HCT116 (cell line): Measurements from ENCODE around the gene TNNC1. TPM values are rescaled to one million over a fixed set of nuclear protein-coding genes. Genes with fewer than 3 reads are reported as not detected.

Source experiments
- ATAC-seq: fragments of 200-7000 bp; cut with Tn5 transposase; 2 replicates; pipeline ENCODE4 v1.9.1; 2020; ENCODE audit warnings: mild to moderate bottlenecking, moderate library complexity
- BruUV-seq: library from RNA; stranded (reverse); fragments of 400-500 nt; replicated peaks from 2 replicates; lab custom pipeline; 2021; lab: Mats Ljungman, UMichigan
- CTCF ChIA-PET: fragments of 300-600 bp; sonication (Branson Sonifier 250); formaldehyde crosslinking; loops from one replicate; lab custom pipeline; 2021; ENCODE audit warnings: antibody characterized with exemption; lab: Charles Lee
- POLR2A ChIA-PET: fragments of 300-600, 350-600 bp; sonication (Branson Sonifier 250); formaldehyde crosslinking; loops from one replicate; lab custom pipeline; 2021; ENCODE audit warnings: antibody characterized with exemption; lab: Charles Lee
- RAD21 ChIA-PET, 2 experiments: fragments of 300-600 bp; sonication (Branson Sonifier 250); formaldehyde crosslinking; loops; one replicate each; lab custom pipeline; 2023; ENCODE audit warnings: low total read pairs in 2 of 2; ENCODE audit not compliant: uncharacterized antibody in 2 of 2, unreplicated experiment in 2 of 2, low non-redundant PET in 1 of 2; lab: Charles Lee
- DNase-seq: peaks from one replicate; pipeline ENCODE4 v3.0.0-alpha.2; 2010; ENCODE audit warnings: low read depth, low spot score
- H2AFZ ChIP-seq: fragments of 200-600 bp; shearing (Covaris generic), sonication (generic); 2 replicates; pipeline ENCODE4 v1.6.1; 2017; ENCODE audit warnings: low read depth, mixed run types, mixed read lengths, antibody characterized with exemption, low read length; ENCODE audit not compliant: poor library complexity, severe bottlenecking
- H3K27ac ChIP-seq: 2 replicates; pipeline ENCODE4 v1.5.1; 2012; ENCODE audit warnings: low read depth, low read length
- H3K27me3 ChIP-seq: fragments of 200-600 bp; sonication (generic); 2 replicates; pipeline ENCODE4 v1.6.1; 2016; ENCODE audit warnings: mixed run types, low read length, mixed read lengths; ENCODE audit not compliant: insufficient read depth
- H3K36me3 ChIP-seq, 2 experiments: fragments of 200-500 bp in 1 of 2; fragments of 200-600 bp in 1 of 2; sonication (Bioruptor generic) in 1 of 2; sonication (generic) in 1 of 2; 2 replicates each; pipeline versions ENCODE4 v1.5.1 to v1.6.1; 2014 to 2016; ENCODE audit warnings: low read length in 2 of 2, inconsistent platforms in 1 of 2, mixed read lengths in 1 of 2, mixed run types in 1 of 2; ENCODE audit not compliant: insufficient read depth in 2 of 2, control insufficient read depth in 1 of 2
- H3K4me1 ChIP-seq, 2 experiments: fragments of 200-600 bp in 1 of 2; sonication (generic) in 1 of 2; 2 replicates each; pipeline versions ENCODE4 v1.5.1 to v1.6.1; 2012 to 2017; ENCODE audit warnings: low read length in 2 of 2, inconsistent platforms in 1 of 2, mild to moderate bottlenecking in 1 of 2, mixed read lengths in 1 of 2, mixed run types in 1 of 2, moderate library complexity in 1 of 2; ENCODE audit not compliant: insufficient read depth in 2 of 2, control insufficient read depth in 1 of 2
- H3K4me2 ChIP-seq: fragments of 200-600 bp; sonication (generic); 2 replicates; pipeline ENCODE4 v1.6.1; 2017; ENCODE audit warnings: mixed run types, low read length, mixed read lengths
- H3K4me3 ChIP-seq, 2 experiments: fragments of 200-600 bp in 1 of 2; sonication (generic) in 1 of 2; replicated peaks in 1 of 2; 2 replicates each; pipeline ENCODE4 v1.5.1; 2011 to 2016; ENCODE audit warnings: low read length in 2 of 2, control low read depth in 1 of 2, low read depth in 1 of 2, mild to moderate bottlenecking in 1 of 2, mixed read lengths in 1 of 2, mixed run types in 1 of 2
- H3K79me2 ChIP-seq: fragments of 200-600 bp; sonication (generic); 2 replicates; pipeline ENCODE4 v1.6.1; 2017; ENCODE audit warnings: mild to moderate bottlenecking, mixed run types, low read length, moderate library complexity, mixed read lengths; ENCODE audit not compliant: insufficient read depth
- H3K9ac ChIP-seq: fragments of 200-600 bp; sonication (generic); 2 replicates; pipeline ENCODE4 v1.6.1; 2016; ENCODE audit warnings: low read length, mixed read lengths
- H3K9me2 ChIP-seq: fragments of 200-600 bp; sonication (generic), shearing (Covaris generic); 2 replicates; pipeline ENCODE4 v1.6.1; 2017; ENCODE audit warnings: mixed run types, mild to moderate bottlenecking, moderate library complexity; ENCODE audit not compliant: insufficient read depth
- H3K9me3 ChIP-seq, 2 experiments: fragments of 200-500 bp in 1 of 2; fragments of 200-600 bp in 1 of 2; sonication (Bioruptor generic) in 1 of 2; sonication (generic) in 1 of 2; 2 replicates each; pipeline ENCODE4 v1.6.1; 2014 to 2017; ENCODE audit warnings: low read length in 2 of 2, mixed read lengths in 2 of 2, inconsistent platforms in 1 of 2, low read depth in 1 of 2, mild to moderate bottlenecking in 1 of 2, mixed run types in 1 of 2, moderate library complexity in 1 of 2; ENCODE audit not compliant: control insufficient read depth in 1 of 2, insufficient read depth in 1 of 2
- H4K20me1 ChIP-seq: fragments of 200-600 bp; sonication (generic), shearing (Covaris generic); 2 replicates; pipeline ENCODE4 v1.6.1; 2017; ENCODE audit warnings: mixed run types, mild to moderate bottlenecking, moderate library complexity; ENCODE audit not compliant: insufficient read depth
- ELF1 ChIP-seq: IDR thresholded peaks from 2 replicates; pipeline ENCODE4 v1.6.1; 2012; ENCODE audit warnings: low read depth, borderline replicate concordance
- EZH2 ChIP-seq: fragments of 200-600 bp; sonication (generic); IDR thresholded peaks from 2 replicates; pipeline ENCODE4 v1.6.1; 2017; ENCODE audit warnings: antibody characterized with exemption, mixed run types
- EZH2phosphoT487 ChIP-seq: fragments of 200-600 bp; IDR thresholded peaks from 2 replicates; pipeline ENCODE4 v1.6.1; 2018; ENCODE audit warnings: antibody characterized with exemption, borderline replicate concordance
- POLR2A ChIP-seq: IDR thresholded peaks from 2 replicates; pipeline ENCODE4 v1.7.0; 2011; ENCODE audit warnings: borderline replicate concordance; ENCODE audit not compliant: insufficient read depth, insufficient read length; ENCODE audit errors: extremely low read depth
- POLR2AphosphoS5 ChIP-seq: IDR thresholded peaks from 2 replicates; pipeline ENCODE4 v1.6.1; 2011; ENCODE audit warnings: mild to moderate bottlenecking, low read depth, low read length, moderate library complexity
- SIN3A ChIP-seq: IDR thresholded peaks from 2 replicates; pipeline ENCODE4 v1.6.1; 2012; ENCODE audit warnings: low read depth
- SRF ChIP-seq: IDR thresholded peaks from 2 replicates; pipeline ENCODE4 v1.6.1; 2012; ENCODE audit warnings: low read depth
- TCF7L2 ChIP-seq: IDR thresholded peaks from 2 replicates; pipeline ENCODE4 v1.7.0; 2011; ENCODE audit warnings: borderline replicate concordance, inconsistent platforms; ENCODE audit not compliant: insufficient read depth, insufficient read length; ENCODE audit errors: extremely low read depth
- ZNF274 ChIP-seq: fragments of 200-500 bp; sonication (Bioruptor generic); IDR thresholded peaks from 2 replicates; pipeline ENCODE4 v1.6.1; 2014; ENCODE audit warnings: mild to moderate bottlenecking, low read depth, low read length, inconsistent platforms
- intact Hi-C: fragments of 100-400 bp; cut with micrococcal nuclease; formaldehyde crosslinking; loops from 2 replicates; pipeline ENCODE4 v1.10.0; 2022
- total RNA-seq: library from RNA; stranded (reverse); gene quantifications from one replicate; pipeline ENCODE4 v1.2.1, GENCODE V29; 2021; ENCODE audit not compliant: unreplicated experiment
- TF ChIP-seq, protein P1 (sequence below): IDR thresholded peaks from 2 replicates; pipeline ENCODE4 v1.6.1; 2012; ENCODE audit warnings: low read depth
- TF ChIP-seq, protein P2 (sequence below), 3 experiments: fragments of 200-600 bp in 1 of 3; sonication (generic) in 1 of 3; IDR thresholded peaks in 2 of 3; conservative IDR thresholded peaks in 1 of 3; 2 replicates each; pipeline ENCODE4 v1.5.1; 2012 to 2017; ENCODE audit warnings: low read depth in 2 of 3, low read length in 2 of 3, antibody characterized with exemption in 1 of 3, borderline replicate concordance in 1 of 3, control low read depth in 1 of 3, mild to moderate bottlenecking in 1 of 3, mixed read lengths in 1 of 3, mixed run types in 1 of 3, moderate library complexity in 1 of 3; ENCODE audit not compliant: insufficient read depth in 1 of 3
- TF ChIP-seq, protein P3 (sequence below): IDR thresholded peaks from 2 replicates; pipeline ENCODE4 v1.6.1; 2012

Gene TNNC1
- total RNA-seq, 1 experiment from 2014 or later, result 2.2 TPM

DNA sequence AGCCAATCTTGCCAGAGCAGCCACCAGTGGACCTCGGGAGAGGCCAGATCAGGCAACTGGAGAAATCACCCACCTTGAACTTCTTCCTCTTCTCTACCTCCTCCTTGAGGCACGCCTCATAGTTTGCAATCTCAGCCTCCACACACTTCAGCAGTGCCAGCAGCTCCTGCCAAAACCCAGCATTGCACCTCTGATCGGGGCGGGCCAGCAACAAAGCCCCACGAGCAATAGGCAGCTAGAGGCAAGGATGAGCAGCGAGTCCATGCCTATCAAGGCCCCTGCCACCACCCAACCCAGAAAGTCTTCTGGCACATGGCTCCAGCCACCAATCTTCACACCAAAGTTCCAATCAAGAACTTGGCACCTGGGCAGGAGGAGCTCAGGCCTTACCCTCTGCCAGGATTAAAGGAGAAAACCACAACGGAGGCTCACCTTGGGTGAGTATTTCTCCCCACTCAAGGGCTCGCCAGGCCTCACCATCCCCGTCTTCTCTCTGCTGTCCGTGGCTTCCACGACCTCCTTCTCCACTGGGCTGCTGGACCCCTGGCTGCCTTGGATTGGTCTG lies 51.1 kb downstream of the TNNC1 start:
- DNase-seq, result no peak
- Histone ChIP-seq H2AFZ (no peak overlapping the region), H3K4me2 (no peak overlapping the region), H3K4me1 (no peaks in the 10 kb centered on the region), H3K36me3 (peaks cover 31 to 61% of the 10 kb centered on the region in 2 experiments), H3K27me3 (no peaks in the 10 kb centered on the region), H3K27ac (no peak overlapping the region), H3K9me2 (no peaks in the 10 kb centered on the region), H3K4me3 (no peak overlapping the region), H3K9ac (no peak overlapping the region), H3K9me3 (no peaks in the 10 kb centered on the region), H3K79me2 (peaks cover 3% of the 10 kb centered on the region; the same call in 1 of the 2 replicates), H4K20me1 (no peaks in the 10 kb centered on the region)
- no peak for ATAC-seq
- TF ChIP-seq TCF7L2 (no peak), EZH2phosphoT487 (no peak), EZH2 (no peak), ZNF274 (no peak), SRF (no peak), SIN3A (no peak), POLR2AphosphoS5 (no peak), ELF1 (no peak), POLR2A (no peak)
- TF ChIP-seq, protein P1, sequence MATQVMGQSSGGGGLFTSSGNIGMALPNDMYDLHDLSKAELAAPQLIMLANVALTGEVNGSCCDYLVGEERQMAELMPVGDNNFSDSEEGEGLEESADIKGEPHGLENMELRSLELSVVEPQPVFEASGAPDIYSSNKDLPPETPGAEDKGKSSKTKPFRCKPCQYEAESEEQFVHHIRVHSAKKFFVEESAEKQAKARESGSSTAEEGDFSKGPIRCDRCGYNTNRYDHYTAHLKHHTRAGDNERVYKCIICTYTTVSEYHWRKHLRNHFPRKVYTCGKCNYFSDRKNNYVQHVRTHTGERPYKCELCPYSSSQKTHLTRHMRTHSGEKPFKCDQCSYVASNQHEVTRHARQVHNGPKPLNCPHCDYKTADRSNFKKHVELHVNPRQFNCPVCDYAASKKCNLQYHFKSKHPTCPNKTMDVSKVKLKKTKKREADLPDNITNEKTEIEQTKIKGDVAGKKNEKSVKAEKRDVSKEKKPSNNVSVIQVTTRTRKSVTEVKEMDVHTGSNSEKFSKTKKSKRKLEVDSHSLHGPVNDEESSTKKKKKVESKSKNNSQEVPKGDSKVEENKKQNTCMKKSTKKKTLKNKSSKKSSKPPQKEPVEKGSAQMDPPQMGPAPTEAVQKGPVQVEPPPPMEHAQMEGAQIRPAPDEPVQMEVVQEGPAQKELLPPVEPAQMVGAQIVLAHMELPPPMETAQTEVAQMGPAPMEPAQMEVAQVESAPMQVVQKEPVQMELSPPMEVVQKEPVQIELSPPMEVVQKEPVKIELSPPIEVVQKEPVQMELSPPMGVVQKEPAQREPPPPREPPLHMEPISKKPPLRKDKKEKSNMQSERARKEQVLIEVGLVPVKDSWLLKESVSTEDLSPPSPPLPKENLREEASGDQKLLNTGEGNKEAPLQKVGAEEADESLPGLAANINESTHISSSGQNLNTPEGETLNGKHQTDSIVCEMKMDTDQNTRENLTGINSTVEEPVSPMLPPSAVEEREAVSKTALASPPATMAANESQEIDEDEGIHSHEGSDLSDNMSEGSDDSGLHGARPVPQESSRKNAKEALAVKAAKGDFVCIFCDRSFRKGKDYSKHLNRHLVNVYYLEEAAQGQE, result no peak
- TF ChIP-seq, protein P2, sequence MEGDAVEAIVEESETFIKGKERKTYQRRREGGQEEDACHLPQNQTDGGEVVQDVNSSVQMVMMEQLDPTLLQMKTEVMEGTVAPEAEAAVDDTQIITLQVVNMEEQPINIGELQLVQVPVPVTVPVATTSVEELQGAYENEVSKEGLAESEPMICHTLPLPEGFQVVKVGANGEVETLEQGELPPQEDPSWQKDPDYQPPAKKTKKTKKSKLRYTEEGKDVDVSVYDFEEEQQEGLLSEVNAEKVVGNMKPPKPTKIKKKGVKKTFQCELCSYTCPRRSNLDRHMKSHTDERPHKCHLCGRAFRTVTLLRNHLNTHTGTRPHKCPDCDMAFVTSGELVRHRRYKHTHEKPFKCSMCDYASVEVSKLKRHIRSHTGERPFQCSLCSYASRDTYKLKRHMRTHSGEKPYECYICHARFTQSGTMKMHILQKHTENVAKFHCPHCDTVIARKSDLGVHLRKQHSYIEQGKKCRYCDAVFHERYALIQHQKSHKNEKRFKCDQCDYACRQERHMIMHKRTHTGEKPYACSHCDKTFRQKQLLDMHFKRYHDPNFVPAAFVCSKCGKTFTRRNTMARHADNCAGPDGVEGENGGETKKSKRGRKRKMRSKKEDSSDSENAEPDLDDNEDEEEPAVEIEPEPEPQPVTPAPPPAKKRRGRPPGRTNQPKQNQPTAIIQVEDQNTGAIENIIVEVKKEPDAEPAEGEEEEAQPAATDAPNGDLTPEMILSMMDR (IDR thresholded peaks at IDR 0.05 in 2 of 3, conservative IDR thresholded peaks at IDR 0.05 in 1 of 3; ENCODE audit: borderline replicate concordance in 1 of 3, insufficient read depth in 1 of 3, low read depth in 2 of 3, low read length in 2 of 3), result no peak
- TF ChIP-seq, protein P3, sequence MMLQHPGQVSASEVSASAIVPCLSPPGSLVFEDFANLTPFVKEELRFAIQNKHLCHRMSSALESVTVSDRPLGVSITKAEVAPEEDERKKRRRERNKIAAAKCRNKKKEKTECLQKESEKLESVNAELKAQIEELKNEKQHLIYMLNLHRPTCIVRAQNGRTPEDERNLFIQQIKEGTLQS, result no peak
- intact Hi-C loops, result no loop called here
- ChIA-PET RAD21 (no interaction called here), POLR2A (no interaction called here), CTCF (no interaction called here)
- BruUV-seq, result no TSS peak
